Cardiac muscle cell (in vitro differentiated cells and primary cell): Measurements from ENCODE around the gene NXPE2. TPM values are rescaled to one million over a fixed set of nuclear protein-coding genes. Genes with fewer than 3 reads are reported as not detected.

Experiments
- DNase-seq, 2 donors: peaks; one replicate each; pipeline versions ENCODE4 v3.0.0 to v3.0.0-alpha.2; 2010 to 2017; ENCODE audit warnings: low read depth in 1 of 2, low spot score in 1 of 2
- H3K27ac ChIP-seq: fragments of 200-600 bp; sonication (generic); 2 replicates; pipeline ENCODE4 v1.5.1; 2016
- H3K27me3 ChIP-seq: fragments of 200-600 bp; sonication (generic); 2 replicates; pipeline ENCODE4 v1.6.0; 2016; ENCODE audit warnings: control low read depth
- H3K36me3 ChIP-seq: fragments of 200-600 bp; sonication (generic); 2 replicates; pipeline ENCODE4 v1.5.1; 2016; ENCODE audit warnings: control low read depth
- H3K4me1 ChIP-seq: fragments of 200-600 bp; sonication (generic); 2 replicates; pipeline ENCODE4 v1.8.1; 2017; ENCODE audit warnings: low read depth, mild to moderate bottlenecking, mixed run types
- H3K4me3 ChIP-seq: fragments of 200-600 bp; sonication (generic); 2 replicates; pipeline ENCODE4 v1.5.1; 2016; ENCODE audit warnings: mild to moderate bottlenecking
- H3K9me3 ChIP-seq: fragments of 200-600 bp; sonication (generic); 2 replicates; pipeline ENCODE4 v1.5.1; 2017; ENCODE audit warnings: low read depth, mild to moderate bottlenecking, control low read depth
- polyA plus RNA-seq: library from polyadenylated mRNA; unstranded; fragments of >200 nt; fragmentation: Nextera tagmentation; extraction: Ambion mirVana; gene quantifications from 2 replicates; pipeline ENCODE4 v1.2.1, GENCODE V29; 2016
- total RNA-seq: library from RNA; depleted of rRNA; stranded (reverse); fragments of >200 nt; gene quantifications from 2 replicates; pipeline ENCODE4 v1.2.3, GENCODE V29; 2016
- TF ChIP-seq, protein P1 (sequence below): IDR thresholded peaks from 2 replicates; pipeline ENCODE4 v1.5.1; 2012; ENCODE audit warnings: low read depth, mild to moderate bottlenecking, low read length

The NXPE2 gene
- total and polyA plus RNA-seq, 2 experiments from 2014 or later = 0.10 to 0.48 TPM

- Histone ChIP-seq H3K4me1 (no peaks in the 10 kb centered on the region), H3K36me3 (no peaks in the 10 kb centered on the region), H3K27me3 (no peaks in the 10 kb centered on the region), H3K27ac (no peak overlapping the region), H3K4me3 (no peak overlapping the region), H3K9me3 (no peaks in the 10 kb centered on the region)
- DNase-seq = no peak
- TF ChIP-seq, protein P1, sequence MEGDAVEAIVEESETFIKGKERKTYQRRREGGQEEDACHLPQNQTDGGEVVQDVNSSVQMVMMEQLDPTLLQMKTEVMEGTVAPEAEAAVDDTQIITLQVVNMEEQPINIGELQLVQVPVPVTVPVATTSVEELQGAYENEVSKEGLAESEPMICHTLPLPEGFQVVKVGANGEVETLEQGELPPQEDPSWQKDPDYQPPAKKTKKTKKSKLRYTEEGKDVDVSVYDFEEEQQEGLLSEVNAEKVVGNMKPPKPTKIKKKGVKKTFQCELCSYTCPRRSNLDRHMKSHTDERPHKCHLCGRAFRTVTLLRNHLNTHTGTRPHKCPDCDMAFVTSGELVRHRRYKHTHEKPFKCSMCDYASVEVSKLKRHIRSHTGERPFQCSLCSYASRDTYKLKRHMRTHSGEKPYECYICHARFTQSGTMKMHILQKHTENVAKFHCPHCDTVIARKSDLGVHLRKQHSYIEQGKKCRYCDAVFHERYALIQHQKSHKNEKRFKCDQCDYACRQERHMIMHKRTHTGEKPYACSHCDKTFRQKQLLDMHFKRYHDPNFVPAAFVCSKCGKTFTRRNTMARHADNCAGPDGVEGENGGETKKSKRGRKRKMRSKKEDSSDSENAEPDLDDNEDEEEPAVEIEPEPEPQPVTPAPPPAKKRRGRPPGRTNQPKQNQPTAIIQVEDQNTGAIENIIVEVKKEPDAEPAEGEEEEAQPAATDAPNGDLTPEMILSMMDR = no peak
Measured at GRCh38 chr11:114724916-114725524, 46.7 kb downstream of the NXPE2 start.

DNA sequence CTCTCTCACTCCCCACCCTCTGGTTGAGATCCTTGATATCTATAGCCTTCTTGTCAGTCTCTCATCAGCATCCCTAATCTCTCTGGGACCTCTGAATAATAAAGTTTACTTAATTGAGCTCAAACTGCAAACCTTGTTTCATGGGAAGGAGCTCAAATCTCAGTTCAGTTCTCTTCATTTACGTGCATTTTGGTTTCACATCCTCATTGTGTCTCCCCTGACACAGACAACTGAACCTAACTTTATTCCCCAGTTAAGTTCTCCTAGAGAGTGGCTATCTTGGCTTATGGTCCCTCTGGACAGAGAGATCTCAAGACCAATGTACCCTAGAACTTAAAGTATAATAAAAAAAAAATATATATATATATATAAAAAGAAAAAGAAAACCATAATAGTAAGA is 47.3 kb downstream of the NXPE2 start:
- TF ChIP-seq, protein P1 = no peak
- Histone ChIP-seq H3K27ac (no peak overlapping the region), H3K9me3 (no peaks in the 10 kb centered on the region), H3K36me3 (no peaks in the 10 kb centered on the region), H3K4me3 (no peak overlapping the region), H3K27me3 (no peaks in the 10 kb centered on the region), H3K4me1 (no peaks in the 10 kb centered on the region)
- no peak for DNase-seq

DNA sequence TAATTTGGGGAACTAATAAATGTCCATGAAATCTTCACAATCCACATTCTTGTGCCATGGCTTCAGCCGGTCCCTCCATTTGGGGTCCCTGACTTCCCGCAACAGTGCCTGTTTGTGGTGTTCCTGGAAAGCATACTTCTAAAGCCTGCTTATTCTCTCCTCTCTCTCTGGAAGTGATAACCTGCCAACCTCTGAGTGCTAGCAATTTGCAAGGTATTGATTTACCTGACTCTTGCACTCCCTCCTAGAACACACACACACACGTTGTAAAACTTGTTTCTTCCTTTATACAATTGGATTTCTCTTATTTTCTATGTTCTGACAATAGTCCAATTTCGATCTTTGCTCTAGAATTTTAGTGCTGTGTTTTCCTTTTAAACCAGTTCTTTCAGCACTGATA is 58.5 kb downstream of the NXPE2 start:
- no peak for DNase-seq
- Histone ChIP-seq H3K4me3 (no peak overlapping the region), H3K4me1 (no peaks in the 10 kb centered on the region), H3K27me3 (no peaks in the 10 kb centered on the region), H3K27ac (no peak overlapping the region), H3K9me3 (no peaks in the 10 kb centered on the region), H3K36me3 (no peaks in the 10 kb centered on the region)
- TF ChIP-seq, protein P1 = no peak

DNA sequence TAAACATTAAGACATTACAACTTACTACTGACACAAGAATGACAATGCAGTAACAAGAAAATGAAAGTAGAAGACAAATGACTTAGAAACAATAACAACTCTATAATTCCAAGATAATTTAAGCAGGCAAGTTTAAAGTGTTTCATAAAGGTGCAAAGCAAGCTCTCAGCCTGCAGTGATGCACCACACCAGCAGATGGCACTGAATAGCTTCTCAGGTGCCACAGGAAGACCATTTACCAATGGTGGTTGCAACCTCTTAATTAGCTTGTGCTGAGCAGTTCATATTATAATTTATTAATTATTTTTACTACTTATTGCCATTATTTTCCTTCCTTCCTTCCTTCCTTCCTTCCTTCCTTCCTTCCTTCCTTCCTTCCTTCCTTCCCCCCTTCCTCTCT is 60.6 kb downstream of the NXPE2 start:
- no peaks in the 10 kb centered on the region for H3K27me3 ChIP-seq
- no peaks in the 10 kb centered on the region for H3K9me3 ChIP-seq
- TF ChIP-seq, protein P1 = peak; percentile 79
- no peaks in the 10 kb centered on the region for H3K36me3 ChIP-seq
- no peaks in the 10 kb centered on the region for H3K4me1 ChIP-seq
- H3K4me3 ChIP-seq = no peak overlapping the region
- DNase-seq = peak; percentile 59 to 60
- H3K27ac ChIP-seq = no peak overlapping the region

DNA sequence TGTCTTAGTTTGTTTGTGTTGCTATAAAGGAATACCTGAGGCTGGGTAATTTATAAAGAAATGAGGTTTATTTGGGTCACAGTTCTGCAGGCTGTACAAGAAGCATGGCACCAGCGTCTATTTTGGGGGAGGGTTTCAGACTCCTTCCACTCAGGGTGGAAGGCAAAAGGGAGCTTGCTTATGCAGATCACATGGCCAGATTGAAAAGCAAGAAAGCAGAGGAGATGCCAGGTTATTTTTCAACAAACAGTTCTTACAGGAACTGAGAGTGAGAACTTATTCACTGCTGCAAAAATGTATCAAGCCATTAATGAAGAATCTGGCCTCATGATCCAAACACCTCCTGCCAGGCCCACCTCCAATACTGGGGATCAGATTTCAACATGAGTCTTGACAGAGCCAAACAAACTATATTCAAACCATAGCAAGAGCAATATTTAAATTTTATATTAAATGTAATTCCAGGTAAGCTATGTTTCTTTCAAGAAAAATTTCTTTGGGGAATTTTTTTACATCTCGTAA is 66.9 kb downstream of the NXPE2 start:
- H3K36me3 ChIP-seq = no peaks in the 10 kb centered on the region
- TF ChIP-seq, protein P1 = no peak
- no peak overlapping the region for H3K4me3 ChIP-seq
- H3K27ac ChIP-seq = no peak overlapping the region
- no peak for DNase-seq
- no peaks in the 10 kb centered on the region for H3K27me3 ChIP-seq
- no peaks in the 10 kb centered on the region for H3K9me3 ChIP-seq
- H3K4me1 ChIP-seq = no peaks in the 10 kb centered on the region

DNA sequence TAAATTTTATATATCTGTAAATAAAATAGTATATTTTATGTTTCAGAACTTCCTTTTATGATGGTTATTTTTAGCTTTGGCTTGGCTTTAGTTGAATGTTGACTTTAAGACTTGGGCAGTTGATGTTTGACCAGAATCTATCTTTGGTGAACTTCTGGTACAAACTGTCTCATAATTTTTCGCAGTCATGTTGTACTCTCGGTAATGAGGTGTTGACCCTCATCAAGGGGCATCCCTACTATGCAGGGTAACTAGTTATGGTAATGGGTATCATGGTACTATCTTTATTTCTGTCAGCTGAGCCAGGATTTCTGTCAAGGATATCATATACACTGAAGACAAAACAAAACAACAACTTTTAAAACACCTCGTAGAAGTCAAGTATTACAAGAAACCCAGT is 67.7 kb downstream of the NXPE2 start:
- Histone ChIP-seq H3K36me3 (no peaks in the 10 kb centered on the region), H3K27ac (no peak overlapping the region), H3K27me3 (no peaks in the 10 kb centered on the region), H3K9me3 (no peaks in the 10 kb centered on the region), H3K4me3 (no peak overlapping the region), H3K4me1 (no peaks in the 10 kb centered on the region)
- no peak for DNase-seq
- TF ChIP-seq, protein P1 = no peak
